GM23338 (cell line): ENCODE measurements around the gene ARMC5.
"Not testable (repeated sequence)": the region's sequence is repeated elsewhere in the genome, so short reads cannot be mapped to it uniquely, and the experiment has no call there.

Experiments
- CREB1 ChIP-seq: fragments of 250-450 bp; sonication (Bioruptor Pico); IDR thresholded peaks from 2 replicates; pipeline ENCODE4 v1.5.0; 2020; ENCODE audit warnings: low read depth, mild to moderate bottlenecking, moderate library complexity
- CTCF ChIP-seq, 2 experiments: fragments of 200-600 bp in 1 of 2; sonication (generic) in 1 of 2; conservative IDR thresholded peaks; 2 replicates each; pipeline versions ENCODE4 v1.5.1 to v1.6.1; 2016 to 2017; ENCODE audit warnings: antibody characterized with exemption in 2 of 2, low read depth in 2 of 2, mild to moderate bottlenecking in 2 of 2, moderate library complexity in 1 of 2
- EZH2 ChIP-seq: fragments of 200-600 bp; sonication (generic); IDR thresholded peaks from one replicate; pipeline ENCODE4 v1.8.0; 2017; ENCODE audit warnings: antibody characterized with exemption, mild to moderate bottlenecking, low read depth; ENCODE audit not compliant: unreplicated experiment
- EZH2phosphoT487 ChIP-seq: fragments of 200-600 bp; sonication (generic); IDR thresholded peaks from one replicate; pipeline ENCODE4 v1.8.1; 2018; ENCODE audit warnings: antibody characterized with exemption; ENCODE audit not compliant: unreplicated experiment
- JUNB ChIP-seq: IDR thresholded peaks from one replicate; pipeline ENCODE4 v1.6.1; 2016; ENCODE audit warnings: antibody characterized with exemption; ENCODE audit not compliant: unreplicated experiment
- POLR2AphosphoS5 ChIP-seq: IDR thresholded peaks from 2 replicates; pipeline ENCODE4 v1.6.1; 2016; ENCODE audit warnings: antibody characterized with exemption, low read depth
- REST ChIP-seq: IDR thresholded peaks from one replicate; pipeline ENCODE4 v1.6.1; 2018; ENCODE audit warnings: antibody characterized with exemption; ENCODE audit not compliant: unreplicated experiment
- STAT1 ChIP-seq: IDR thresholded peaks from one replicate; pipeline ENCODE4 v1.6.1; 2016; ENCODE audit warnings: antibody characterized with exemption; ENCODE audit not compliant: unreplicated experiment
- ZNF331 ChIP-seq: fragments of 250-450 bp; sonication (Bioruptor Pico); IDR thresholded peaks from 2 replicates; pipeline ENCODE4 v1.5.0; 2020; ENCODE audit warnings: low read depth, mild to moderate bottlenecking, moderate library complexity
- TF ChIP-seq, protein P1 (sequence below): IDR thresholded peaks from 2 replicates; pipeline ENCODE4 v1.6.1; 2016; ENCODE audit warnings: antibody characterized with exemption

GRCh38 chr16:31484048-31484447 lies 24.7 kb downstream of the ARMC5 start:
- TF ChIP-seq CTCF (conservative IDR thresholded peaks at IDR 0.05; ENCODE audit: low read depth in 2 of 2); REST; JUNB; EZH2; STAT1; POLR2AphosphoS5; CREB1; EZH2phosphoT487; ZNF331 (CRISPR knock-in tag): not testable (repeated sequence)
- TF ChIP-seq, protein P1, sequence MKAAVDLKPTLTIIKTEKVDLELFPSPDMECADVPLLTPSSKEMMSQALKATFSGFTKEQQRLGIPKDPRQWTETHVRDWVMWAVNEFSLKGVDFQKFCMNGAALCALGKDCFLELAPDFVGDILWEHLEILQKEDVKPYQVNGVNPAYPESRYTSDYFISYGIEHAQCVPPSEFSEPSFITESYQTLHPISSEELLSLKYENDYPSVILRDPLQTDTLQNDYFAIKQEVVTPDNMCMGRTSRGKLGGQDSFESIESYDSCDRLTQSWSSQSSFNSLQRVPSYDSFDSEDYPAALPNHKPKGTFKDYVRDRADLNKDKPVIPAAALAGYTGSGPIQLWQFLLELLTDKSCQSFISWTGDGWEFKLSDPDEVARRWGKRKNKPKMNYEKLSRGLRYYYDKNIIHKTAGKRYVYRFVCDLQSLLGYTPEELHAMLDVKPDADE, result not testable (repeated sequence)
